T-helper 1 cell (primary cell): ENCODE data around the gene ATAT1.
"Not testable (repeated sequence)": the region's sequence is repeated elsewhere in the genome, so short reads cannot be mapped to it uniquely, and the experiment has no call there.

Experiments
- DNase-seq, 5 donors: peaks; one replicate each; pipeline ENCODE4 v3.0.0-alpha.2; 2012 to 2020

The ATAT1 gene

GRCh38 chr6:30651143-30651542 lies 24.5 kb downstream of the ATAT1 start:
- no peak for DNase-seq

- no peak for DNase-seq
These were observed 28.4 kb downstream of the ATAT1 start for GRCh38 chr6:30654798-30655742.

DNA sequence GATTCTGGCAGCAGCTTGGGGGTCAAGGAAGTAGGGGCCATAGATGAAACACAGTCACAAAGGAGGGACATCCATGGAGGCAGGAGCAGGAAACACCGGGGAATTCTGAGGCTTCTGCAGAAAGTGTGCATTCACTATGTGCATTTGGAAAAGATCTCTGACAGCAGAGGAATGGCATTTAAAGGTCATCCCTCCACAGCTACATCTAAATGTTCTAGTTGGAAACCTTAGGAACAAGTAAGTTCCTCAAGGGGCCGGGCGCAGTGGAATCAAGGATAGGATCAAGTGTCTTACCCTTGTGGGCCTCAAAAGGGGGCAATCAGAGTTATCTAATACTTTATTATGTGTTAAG lies 29.0 kb downstream of the ATAT1 start:
- no peak for DNase-seq

- DNase-seq: no peak
These were observed 29.8 kb downstream of the ATAT1 start for GRCh38 chr6:30656513-30656912.

DNA sequence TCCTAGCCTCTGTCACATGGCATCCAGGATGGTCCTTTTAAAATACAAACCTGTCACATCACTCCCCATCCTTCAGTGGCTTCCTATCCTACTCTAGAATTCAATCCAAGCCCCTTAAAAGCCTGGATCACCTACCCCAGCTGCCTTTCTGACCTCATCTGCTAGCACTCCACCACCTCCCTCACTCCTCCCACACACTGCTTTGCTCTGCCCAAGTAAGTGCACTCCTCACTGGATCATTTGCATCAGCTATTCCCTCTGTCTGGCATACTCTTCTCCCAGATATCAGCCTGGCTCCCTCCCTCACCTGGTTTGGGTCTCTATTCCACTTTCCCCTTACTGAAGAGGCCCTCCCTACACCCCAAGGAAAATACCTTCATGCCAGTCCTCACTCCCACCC lies 30.8 kb downstream of the ATAT1 start:
- no peak for DNase-seq

GRCh38 chr6:30657922-30658321 lies 31.2 kb downstream of the ATAT1 start:
- DNase-seq: not testable (repeated sequence)

GRCh38 chr6:30664994-30665767 lies 38.5 kb downstream of the ATAT1 start:
- no peak for DNase-seq

DNA sequence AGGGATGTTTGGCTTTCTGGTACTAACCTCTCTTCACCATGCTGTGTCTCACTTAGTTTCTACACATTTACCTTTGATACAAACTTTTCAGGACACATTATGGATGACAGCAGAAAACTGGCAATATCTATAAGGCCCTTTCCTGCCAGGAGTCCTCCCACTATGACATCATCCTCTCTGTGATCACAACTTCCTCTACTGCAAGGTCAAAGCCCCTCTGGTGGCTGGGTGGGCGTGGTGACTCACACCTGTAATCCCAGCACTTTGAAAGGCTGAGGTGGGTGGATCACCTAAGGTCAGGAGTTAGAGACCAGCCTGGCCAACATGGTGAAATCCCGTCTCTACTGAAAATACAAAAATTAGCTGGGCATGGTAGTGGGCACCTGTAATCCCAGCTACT lies 39.6 kb downstream of the ATAT1 start:
- DNase-seq: not testable (repeated sequence)

DNA sequence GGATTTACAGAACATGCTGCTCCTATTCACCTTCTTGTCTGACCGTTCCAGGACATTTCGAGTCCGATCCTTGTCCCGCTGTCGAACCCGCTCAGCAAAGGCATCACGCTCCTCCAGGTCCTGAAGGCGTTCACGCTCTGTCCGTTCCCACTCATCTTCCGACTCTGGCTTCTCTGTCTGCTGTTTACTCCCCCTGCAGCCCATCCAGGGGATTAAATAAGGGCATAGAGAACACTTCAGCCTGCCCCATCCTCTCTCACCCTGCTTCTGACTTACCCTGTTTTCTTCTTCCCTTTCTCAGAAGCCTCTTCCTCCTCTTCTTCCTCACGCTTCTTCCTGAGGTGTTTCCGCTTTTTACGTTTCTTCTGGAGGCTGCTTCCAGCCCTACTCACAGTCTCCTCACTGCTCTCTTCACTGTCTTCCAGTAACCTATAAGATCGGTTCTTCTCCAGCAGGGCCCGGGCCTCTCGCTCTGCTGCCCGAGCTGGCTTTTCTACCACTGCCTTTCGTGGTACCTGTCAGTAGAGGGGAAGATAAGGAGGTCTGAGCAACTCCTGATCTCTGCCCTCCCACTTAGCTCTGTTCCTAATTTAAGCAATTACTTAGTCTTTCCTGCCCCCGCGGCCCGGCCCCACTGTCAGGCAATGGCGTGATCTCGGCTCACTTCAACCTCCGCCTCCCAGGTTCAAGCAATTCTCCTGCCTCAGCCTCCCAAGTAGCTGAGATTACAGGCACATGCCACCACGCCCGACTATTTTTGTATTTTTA lies 44.3 kb downstream of the ATAT1 start:
- no peak for DNase-seq

- DNase-seq: peak; percentile 69 to 91 (median 85)
These were observed 46.0 kb downstream of the ATAT1 start, which contains the start of gene DHX16 for GRCh38 chr6:30672445-30673253. Gene DHX16, minus strand, starts transcription at chr6:30673006. Its CDS starts 165 bp downstream, at chr6:30672841.

GRCh38 chr6:30676660-30677285 lies 50.1 kb downstream of the ATAT1 start:
- no peak for DNase-seq

DNA sequence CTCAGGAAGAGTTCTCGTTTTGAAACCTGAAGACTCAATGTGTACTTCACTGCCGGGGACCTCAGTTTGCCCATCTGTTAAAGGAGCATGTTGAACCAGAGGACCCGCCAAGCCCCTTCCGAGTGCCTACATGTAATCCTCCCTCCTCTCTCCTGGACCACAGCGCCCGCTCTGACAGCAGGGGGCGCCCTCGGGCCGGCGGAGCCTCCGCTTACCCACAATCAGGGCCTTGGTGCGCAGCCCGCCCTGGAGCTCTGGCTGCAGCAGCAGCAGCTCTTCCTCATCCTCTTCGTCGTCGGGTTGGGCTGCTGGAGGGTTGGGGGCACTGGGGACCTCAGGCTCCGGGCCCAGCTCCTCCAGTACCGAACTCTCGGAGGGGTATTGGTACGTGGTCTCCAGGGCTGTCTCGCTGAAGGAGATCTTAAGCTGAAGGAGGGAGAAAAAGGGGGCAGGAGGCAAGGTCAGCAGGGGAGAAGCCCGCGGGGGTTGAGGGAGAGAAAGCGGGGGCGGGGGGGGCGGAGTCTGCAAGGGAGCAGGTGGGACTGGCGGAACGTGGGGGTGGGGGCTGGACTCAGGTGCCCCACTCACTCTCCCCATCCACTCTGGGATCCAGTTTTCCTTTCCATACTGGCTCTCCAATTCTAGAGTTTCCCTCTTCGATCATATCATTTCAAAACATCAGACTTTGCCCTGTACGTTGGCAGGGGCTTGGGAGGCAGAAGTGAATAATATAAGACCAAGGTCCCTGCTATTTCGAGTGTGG lies 52.5 kb downstream of the ATAT1 start:
- DNase-seq: peak; percentile 78 to 91 (median 87)

GRCh38 chr6:30679765-30680535 lies 53.3 kb downstream of the ATAT1 start:
- DNase-seq: no peak

GRCh38 chr6:30681766-30682142 lies 55.1 kb downstream of the ATAT1 start:
- no peak for DNase-seq

- DNase-seq: peak; percentile 81 to 97 (median 82)
These were observed 55.8 kb downstream of the ATAT1 start for GRCh38 chr6:30682143-30683117.

DNA sequence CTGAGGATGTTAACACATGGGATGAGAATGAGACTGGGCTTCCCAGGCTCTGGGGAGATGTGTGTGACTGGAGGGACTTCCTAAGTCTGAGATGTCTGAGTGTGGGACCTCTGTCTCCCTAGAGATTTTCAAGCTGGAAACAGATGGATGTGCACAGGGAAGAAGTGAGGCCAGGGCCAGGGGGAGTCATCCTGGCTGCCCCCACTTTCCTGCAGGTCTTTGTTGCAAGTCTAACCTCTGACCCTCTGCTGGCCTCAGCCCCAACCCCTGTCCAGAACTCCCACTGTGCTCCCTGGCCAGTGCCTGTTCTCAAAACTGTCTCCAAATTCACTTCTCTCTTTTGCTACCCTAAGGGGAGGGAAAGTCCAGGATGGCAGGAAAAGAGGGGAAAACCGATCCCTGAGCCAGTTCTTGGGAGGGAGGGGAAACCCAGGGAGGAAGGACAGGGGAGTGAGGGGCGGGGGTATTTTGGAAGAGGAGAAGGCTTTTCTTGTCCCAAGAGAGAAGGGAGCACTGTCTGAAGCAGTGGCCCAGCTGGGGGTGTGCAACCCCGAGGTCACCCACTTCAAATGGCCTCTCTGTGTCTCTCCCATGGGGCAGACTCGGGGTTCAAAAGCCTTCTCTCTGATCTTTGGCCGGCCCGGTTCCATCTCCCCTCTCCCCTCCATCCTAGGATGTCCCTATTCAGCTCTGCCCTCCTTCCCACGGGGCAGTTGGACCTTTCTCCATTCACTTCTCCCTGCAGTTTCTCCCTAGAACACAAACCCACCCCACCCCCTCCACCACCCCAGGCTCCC lies 56.7 kb downstream of the ATAT1 start:
- no peak for DNase-seq

GRCh38 chr6:30683980-30684338 lies 57.3 kb downstream of the ATAT1 start:
- DNase-seq: no peak
